OCI-LY3 (cell line): ENCODE measurements around the gene EXOSC10.

ENCODE experiments used
- CTCF ChIP-seq: fragments of 200-600, 300-600 bp; sonication (generic); IDR thresholded peaks from 2 replicates; pipeline ENCODE4 v1.5.1; 2014; ENCODE audit warnings: antibody characterized with exemption, low read length, low read depth
- EZH2phosphoT487 ChIP-seq: fragments of 200-600 bp; shearing (Covaris generic); IDR thresholded peaks from 2 replicates; pipeline ENCODE4 v1.6.1; 2018; ENCODE audit warnings: antibody characterized with exemption, mixed run types, low read depth

DNA sequence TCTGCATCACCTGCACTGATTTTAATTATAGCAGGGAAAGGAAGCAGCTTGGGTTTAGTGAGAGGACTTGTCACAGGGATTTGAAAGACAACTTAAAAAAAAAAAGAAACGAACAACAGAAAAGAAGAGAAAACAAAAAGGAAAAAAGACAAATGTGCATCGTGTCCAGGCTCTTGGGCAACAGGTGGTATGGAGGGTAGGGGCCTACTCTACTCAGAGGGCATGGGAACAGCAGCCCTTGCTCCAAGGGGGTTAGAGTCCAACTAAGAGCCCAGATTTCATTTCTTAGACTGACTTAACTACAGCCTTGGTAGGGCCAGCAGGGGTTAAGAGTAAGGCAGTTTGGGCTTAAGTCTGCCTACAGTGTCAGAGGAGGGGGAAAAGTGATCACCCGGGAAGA lies 15.3 kb upstream of the EXOSC10 start:
- TF ChIP-seq CTCF (no peak), EZH2phosphoT487 (no peak)
